Thyroid gland (tissue), 4 donors: Measurements from ENCODE around the gene ARMC7.
"Not testable (repeated sequence)": the region's sequence is repeated elsewhere in the genome, so short reads cannot be mapped to it uniquely, and the experiment has no call there.

ENCODE experiments used
- POLR2A ChIP-seq, 2 donors: fragments of 450-650 bp; IDR thresholded peaks; one replicate each; pipeline ENCODE4 v1.6.1; 2017; ENCODE audit warnings: antibody characterized with exemption in 2 of 2, mild to moderate bottlenecking in 2 of 2, moderate library complexity in 1 of 2
- TF ChIP-seq, protein P1 (sequence below), 6 experiments: fragments of 200-600 bp in 3 of 6; fragments of 450-650 bp in 3 of 6; sonication (generic) in 3 of 6; IDR thresholded peaks; one replicate each; pipeline ENCODE4 v1.5.1; 2016 to 2019; ENCODE audit warnings: antibody characterized with exemption in 6 of 6, mild to moderate bottlenecking in 2 of 6, inconsistent platforms in 1 of 6, moderate library complexity in 1 of 6

DNA sequence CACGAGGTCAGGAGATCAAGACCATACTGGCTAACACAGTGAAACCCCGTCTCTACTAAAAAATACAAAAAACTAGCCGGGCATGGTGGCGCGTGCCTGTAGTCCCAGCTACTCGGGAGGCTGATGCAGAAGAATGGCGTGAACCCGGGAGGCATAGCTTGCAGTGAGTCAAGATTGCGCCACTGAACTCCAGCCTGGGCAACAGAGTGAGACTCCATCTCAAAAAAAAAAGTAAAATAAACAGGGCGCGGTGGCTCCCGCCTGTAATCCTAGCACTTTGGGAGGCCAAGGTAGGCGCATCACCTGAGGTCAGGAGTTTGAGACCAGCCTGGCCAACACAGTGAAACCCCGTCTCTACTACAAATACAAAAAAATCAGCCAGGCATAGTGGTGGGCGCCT, 54.8 kb downstream of the ARMC7 start:
- TF ChIP-seq, protein P1, sequence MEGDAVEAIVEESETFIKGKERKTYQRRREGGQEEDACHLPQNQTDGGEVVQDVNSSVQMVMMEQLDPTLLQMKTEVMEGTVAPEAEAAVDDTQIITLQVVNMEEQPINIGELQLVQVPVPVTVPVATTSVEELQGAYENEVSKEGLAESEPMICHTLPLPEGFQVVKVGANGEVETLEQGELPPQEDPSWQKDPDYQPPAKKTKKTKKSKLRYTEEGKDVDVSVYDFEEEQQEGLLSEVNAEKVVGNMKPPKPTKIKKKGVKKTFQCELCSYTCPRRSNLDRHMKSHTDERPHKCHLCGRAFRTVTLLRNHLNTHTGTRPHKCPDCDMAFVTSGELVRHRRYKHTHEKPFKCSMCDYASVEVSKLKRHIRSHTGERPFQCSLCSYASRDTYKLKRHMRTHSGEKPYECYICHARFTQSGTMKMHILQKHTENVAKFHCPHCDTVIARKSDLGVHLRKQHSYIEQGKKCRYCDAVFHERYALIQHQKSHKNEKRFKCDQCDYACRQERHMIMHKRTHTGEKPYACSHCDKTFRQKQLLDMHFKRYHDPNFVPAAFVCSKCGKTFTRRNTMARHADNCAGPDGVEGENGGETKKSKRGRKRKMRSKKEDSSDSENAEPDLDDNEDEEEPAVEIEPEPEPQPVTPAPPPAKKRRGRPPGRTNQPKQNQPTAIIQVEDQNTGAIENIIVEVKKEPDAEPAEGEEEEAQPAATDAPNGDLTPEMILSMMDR (IDR thresholded peaks at IDR 0.05), result not testable (repeated sequence)
- TF ChIP-seq POLR2A (IDR thresholded peaks at IDR 0.05), result not testable (repeated sequence)
